GM19023 (cell line): Measurements from ENCODE around the gene EFCAB5.
"Not testable (repeated sequence)": the region's sequence is repeated elsewhere in the genome, so short reads cannot be mapped to it uniquely, and the experiment has no call there.

Experiments used
- ATAC-seq: cut with Tn5 transposase; IDR thresholded peaks from one replicate; pipeline ENCODE4 v1.9.1; 2021; ENCODE audit warnings: mild to moderate bottlenecking, moderate library complexity; ENCODE audit not compliant: unreplicated experiment

The EFCAB5 gene

DNA sequence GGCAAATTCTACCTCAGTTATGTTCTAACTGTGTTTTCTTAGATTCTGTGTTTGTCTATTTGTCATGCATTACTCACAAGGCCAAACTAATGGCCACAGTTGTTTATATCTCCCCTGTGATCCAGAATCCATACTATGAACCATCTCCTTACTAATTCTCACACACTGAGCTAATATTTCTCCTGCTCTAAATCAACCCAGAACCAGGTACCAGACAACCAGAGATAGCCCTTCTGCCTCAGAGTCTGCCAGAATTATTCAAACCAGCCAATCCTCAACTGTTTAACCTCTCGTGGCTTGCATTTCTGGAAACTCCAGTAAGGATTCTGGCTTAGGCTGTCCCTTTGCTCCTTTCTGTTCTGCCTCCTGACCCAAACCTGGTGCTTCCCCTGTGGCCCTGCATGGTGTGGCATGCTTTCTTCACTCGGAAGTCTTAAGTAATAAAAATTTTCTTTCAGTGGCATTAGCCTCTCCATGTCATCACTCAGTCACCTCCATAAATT is 59.4 kb downstream of the EFCAB5 start:
- no peak for ATAC-seq

DNA sequence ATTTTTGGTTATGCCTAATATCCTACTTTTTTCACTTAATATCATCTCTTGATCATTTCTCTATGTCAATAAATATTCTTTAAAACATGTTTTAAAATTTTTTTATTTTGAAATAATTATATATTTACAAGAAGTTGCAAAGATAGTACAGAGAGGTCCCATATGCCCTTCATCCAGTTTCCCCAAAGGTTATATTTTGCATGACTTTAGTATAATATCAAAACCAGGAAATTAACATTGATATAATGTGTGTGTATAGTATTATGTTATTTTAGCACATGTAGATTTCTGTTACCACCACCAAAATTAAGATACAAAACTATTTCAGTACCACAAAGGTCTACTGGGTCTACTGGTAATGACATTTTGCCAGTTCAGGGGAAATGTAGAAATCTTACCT is 60.7 kb downstream of the EFCAB5 start:
- ATAC-seq: no peak

DNA sequence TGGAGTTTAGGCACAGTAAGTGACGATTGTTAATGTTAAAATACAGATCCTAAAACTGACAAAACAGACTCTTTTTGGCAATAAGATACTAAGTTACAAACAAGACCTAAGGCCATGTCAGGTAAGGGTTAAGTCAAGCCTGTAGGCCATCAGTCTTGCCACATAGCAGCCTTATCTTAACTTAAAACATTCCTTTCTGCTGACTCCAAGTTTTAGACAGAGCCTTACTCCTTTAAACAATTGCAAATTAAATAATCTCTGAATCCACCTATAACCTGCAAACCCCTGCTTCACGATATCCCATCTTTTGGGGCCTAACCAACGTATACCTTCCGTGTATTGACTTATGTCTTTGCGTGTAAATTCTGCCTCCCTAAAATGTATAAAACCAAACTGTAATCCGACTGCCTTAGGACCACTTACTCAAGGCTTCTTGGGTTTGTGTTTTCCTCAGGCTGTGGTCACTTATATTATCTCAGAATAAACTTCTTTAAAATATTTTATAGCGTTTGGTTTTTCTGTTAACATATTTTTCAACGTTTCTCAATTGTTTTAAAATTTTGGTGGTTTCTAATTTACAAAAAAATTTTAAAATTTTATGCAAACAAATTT is 64.4 kb downstream of the EFCAB5 start:
- no peak for ATAC-seq

DNA sequence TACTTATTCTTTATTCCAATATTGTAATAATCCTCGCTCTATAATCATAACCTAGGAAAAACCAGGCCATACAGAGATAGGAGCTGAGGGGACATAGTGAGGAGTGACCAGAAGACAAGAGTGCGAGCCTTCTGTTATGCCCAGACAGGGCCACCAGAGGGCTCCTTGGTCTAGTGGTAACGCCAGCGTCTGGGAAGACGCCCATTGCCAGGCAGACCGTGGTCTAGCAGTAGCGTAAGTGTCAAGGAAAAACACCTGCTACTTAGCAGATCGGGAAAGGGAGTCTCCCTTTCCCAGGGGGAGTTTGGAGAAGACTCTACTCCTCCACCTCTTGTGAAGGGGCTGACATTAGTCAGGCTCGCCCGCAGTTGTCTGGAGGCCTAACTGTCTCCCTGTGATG is 70.5 kb downstream of the EFCAB5 start:
- ATAC-seq: not testable (repeated sequence)

DNA sequence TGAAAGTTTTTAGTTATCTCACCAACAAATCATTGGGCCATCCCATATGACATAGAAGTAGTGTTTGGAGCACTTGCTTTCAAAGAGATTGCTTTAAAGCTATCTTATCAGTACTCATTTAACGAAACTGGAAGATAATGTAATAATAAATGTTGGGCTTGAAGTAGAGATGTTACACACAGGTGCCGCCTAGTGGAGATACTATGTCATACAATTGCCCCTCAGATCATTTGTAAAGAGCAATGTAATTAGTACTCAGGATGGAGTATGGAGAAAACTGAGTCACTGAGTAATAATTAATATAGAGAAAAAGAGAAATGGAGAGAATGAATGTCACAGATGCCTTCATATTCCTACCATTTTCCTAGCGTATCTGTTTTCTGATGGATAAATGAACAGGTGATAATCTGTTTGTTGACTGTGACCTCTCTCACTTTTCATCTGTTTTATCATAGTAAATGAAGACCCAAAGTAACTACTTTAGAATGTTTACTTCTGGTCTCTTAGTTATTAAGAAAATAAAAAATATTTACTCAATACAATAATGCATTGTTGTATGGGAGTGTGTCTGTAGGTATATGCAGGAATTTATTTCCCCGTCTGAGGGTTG is 80.4 kb downstream of the EFCAB5 start:
- ATAC-seq: no peak

DNA sequence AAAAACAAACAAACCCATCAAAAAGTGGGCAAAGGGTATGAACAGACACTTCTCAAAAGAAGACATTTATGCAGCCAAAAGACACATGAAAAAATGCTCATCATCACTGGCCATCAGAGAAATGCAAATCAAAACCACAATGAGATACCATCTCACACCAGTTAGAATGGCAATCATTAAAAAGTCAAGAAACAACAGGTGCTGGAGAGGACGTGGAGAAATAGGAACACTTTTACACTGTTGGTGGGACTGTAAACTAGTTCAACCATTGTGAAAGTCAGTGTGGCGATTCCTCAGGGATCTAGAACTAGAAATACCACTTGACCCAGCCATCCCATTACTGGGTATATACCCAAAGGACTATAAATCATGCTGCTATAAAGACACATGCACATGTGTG is 83.9 kb downstream of the EFCAB5 start:
- not testable (repeated sequence) for ATAC-seq

DNA sequence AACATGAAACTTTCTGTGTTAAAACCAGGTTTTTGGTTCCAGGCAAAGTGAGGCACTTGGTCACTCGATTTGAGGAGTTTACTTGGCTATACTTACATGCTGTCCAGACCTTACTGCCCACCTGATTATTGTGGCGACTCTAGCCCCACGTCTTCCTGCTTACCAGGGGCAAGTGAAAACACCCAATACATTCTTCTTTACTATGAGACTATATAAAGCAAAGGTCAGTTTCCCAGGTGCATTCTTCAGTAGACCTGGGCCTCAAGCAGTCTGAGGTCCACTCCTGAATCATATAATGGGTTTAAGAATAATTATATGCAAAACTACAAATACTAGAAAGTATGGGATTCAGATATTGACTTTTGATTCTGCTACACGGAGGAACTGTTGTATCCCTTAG is 86.2 kb downstream of the EFCAB5 start:
- ATAC-seq: no peak

DNA sequence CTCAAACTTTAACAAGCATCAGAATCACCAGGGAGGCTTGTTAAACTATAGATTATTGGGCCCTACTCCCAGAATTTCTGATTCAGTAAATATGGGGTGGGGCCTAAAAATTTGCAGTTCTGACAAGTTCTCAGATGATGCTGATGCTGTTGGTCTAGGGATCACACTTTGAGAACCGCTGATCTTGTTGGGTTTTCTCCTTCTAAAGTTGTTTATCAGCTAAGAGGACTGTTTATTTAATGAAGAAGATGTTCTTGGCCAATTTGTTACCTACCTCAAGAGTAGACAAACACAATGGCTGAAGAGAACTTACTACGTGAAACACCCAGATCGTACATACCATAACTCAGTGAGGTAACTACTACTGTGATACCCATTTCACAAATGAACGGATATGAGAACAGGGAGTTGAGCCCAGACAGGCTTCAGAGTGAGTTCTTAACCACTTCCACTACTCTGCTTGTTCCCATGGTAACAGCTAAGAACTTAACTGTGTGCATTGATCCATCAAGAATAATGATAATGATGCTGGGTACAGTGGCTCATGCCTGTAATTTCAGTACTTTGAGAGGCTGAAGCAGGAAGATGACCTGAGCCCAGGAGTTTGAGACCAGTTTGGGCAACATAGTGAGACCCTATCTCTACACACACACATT is 89.9 kb downstream of the EFCAB5 start:
- no peak for ATAC-seq

DNA sequence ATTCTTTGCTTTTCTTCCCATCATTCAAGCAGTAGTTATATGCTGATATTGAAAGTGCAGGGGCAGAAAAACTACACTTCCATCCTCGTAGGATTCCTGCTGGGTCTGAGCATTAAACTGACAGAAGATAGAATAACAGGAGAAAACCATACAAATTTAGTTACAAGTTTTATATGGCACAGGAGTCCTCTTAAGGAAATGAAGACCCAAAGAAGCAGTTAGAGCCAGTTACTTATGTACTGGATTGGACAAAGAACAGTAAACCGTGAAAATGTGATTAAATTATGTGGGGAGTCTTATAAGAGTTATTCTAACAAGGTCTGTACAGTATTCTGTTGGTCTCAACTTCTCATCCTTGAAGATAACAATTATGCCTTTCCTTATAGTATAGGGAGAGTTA is 93.9 kb downstream of the EFCAB5 start:
- ATAC-seq: no peak

DNA sequence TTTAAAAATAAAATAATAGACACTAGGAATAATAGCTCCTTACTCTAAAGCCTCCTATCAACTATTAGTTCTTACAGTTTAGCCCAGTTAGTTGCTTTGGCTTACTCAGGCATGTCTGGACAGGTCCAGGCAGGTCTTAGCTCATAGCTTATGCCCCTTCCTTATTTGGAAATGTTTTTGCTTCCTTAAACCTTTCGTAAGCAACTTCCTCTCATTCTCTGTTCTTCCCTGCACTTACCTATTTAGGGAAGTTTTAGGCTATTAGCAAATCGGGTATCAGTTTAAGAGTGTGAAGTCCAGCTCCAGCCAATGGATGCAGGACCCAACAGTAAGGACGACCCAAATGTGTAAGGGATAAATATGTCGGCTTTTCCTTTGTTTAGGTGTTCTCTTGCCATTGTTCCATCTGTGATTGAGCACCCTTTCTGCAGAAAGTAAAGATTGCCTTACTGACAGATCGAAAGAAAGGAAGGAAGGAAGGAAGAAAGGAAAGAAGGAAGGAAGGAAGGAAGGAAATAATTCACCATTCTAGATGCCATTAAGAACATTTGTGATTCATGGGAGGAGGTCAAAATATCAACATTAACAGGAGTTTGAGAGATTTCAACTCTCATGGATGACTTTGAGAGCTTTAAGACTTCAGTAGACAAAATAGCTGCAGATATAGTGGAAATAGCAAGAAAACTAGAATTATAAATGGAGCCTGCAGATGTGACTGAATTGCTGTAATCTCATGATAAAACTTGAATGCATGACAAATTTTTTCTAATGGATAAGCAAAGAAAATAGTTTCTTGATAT is 99.5 kb downstream of the EFCAB5 start:
- not testable (repeated sequence) for ATAC-seq

DNA sequence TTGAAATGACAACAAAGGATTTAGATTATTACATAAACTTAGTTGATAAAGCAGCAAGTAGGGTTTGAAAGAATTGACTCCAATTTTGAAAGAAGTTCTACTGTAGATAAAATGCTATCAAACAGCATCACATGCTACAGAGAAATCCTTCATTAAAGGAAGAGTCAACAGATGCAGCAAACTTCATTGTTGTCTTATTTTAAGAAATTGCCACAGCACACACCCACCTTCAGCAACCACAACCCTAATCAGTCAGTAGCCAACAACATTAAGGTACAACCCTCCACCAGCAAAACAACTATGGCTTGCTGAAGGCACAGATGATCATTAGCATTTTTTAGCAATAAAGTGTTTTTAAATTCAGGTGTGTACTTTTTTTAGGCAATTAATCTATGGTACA is 100.1 kb downstream of the EFCAB5 start:
- ATAC-seq: no peak

DNA sequence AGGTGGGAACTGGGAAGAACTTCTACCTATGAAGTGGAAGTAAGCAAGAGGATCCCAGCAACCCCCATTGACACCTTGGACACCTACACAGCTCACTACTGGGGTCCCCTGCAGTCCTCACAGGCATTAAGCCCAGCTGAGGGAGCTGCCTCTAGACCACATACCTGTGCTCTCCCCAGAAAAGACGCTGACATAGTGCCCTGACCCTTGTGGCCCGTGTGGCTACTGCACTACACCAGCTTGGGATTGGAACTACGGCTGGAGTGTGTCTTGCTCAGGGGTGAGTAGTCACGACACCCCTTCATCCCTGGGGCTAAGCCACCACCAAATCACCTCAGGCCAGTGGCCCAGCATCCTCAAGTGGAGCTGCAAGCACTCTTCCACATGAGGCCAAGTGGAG is 120.9 kb downstream of the EFCAB5 start:
- ATAC-seq: no peak

DNA sequence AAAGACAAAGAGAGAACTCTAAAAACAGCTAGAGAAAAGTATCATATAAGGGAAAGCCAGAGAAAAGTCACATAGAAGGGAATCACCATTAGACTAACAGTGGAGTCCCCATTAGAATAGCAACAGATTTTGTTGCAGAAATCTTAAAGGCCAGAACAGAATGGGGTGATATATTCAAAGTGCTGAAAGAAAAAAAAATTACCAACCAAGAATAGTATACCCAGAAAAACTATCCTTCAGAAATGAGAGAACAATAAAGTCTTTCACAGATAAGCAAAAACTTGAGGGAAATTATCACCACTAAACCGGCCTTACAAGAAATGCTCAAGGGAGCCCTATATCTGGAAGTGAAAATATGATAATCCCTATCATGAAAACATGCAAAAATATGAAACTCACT is 123.3 kb downstream of the EFCAB5 start:
- no peak for ATAC-seq

DNA sequence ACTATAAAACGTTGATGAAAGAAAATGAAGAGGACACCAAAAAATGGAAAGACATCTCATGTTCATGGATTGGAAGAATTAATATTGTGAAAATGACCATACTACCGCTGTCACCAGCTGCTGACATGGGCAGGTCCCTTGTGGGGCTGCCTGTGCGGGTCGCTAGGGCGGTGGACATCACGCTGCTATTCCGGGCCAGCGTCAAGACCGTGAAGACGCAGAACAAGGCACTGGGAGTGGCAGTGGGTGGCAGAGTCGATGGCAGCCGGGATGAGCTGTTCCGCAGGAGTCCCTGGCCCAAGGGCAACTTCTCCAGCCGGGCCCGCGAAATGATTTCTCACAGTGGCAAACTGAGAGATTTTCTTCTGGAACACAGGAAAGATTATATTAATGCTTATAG is 127.0 kb downstream of the EFCAB5 start:
- no peak for ATAC-seq

DNA sequence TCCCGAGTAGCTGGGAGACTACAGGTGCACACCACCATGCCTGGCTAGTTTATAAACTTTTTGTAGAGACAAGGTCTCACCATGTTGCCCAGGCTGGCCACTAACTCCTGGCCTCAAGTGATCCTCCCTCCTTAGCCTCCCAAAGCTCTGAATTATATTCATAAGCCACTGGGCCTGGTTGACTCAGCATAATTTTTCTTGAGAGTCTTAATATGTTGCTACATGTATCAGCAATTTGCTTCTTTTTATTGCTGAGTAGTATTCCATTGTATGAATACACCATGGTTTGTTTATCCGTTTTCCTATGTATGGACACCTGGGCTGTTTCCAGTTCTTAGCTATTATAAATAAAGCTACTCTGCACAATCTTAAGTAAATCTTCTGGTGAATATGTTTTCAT is 132.8 kb downstream of the EFCAB5 start:
- ATAC-seq: no peak

DNA sequence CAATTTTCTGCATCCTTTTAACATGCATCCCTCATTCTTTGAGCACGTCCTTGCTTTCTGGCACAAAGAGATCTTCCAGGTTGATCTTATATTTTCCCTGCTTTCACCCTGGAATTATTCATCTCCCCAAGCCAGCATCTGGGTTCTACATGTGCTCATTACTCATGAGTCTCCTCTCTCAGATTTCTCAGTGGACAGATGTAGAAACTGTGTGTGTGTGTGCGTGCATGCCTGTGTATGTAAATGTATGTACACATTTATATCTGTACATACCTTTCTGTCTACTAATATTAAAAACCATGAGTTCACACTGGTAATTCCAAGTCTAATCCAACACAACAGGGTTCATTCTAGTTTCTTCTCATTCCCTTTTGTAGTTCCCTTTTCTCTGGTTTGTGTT is 133.3 kb downstream of the EFCAB5 start:
- no peak for ATAC-seq

DNA sequence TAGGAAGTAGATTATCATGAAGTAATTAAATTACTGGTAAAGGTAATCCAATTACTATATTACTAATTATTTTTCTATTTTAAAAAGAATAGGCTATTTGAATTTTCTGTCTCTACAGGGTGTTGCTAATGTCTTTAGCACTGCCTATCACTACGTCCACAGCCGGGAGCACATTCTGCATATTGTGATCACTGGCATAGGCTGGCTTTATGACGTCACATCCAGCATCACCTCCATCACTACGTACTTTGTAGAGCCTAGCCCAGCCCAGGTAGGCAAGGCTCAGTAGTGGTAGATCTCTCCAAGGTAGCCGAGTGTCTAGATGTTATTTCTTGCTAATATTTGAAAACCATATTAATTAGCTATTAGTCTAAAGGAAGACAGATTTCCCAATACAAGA is 141.3 kb downstream of the EFCAB5 start:
- ATAC-seq: no peak

DNA sequence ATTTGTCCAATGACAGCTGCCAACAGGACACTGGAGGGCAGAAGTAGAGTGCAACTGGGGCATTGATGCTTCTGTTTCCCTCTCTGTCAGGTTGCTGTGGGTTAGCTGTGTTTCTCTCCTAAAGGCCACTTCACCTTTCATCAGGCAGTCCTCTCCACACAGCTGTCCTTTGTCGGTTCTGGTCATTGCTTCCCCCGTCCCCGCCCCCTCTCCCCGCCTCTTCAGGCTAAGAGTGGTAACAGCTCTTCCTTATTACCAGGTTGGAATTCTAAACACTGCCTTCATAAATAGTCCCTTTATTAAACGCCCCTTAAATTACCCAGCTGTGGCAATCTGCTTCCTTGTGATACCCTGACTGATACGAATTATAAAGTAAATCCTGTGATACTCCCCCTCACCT is 143.4 kb downstream of the EFCAB5 start:
- ATAC-seq: no peak

DNA sequence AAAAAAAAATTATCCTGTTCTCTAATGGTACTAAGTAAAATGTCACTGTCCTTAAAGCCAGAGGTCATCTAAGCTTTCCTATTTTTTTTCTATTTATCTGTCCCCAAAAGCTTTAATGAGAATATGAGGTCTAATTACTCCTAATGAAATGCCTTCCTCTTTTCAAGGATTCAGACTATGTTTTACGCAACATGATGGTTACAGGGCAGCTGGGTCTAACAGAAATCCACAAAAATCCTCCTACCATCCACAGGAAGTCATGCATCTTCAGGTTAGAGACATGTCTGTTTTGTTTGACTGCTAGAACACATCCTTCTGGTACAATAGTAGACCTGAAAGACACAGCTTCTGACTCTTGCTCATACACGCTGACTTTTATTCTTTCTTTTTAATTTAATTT is 145.5 kb downstream of the EFCAB5 start:
- no peak for ATAC-seq

DNA sequence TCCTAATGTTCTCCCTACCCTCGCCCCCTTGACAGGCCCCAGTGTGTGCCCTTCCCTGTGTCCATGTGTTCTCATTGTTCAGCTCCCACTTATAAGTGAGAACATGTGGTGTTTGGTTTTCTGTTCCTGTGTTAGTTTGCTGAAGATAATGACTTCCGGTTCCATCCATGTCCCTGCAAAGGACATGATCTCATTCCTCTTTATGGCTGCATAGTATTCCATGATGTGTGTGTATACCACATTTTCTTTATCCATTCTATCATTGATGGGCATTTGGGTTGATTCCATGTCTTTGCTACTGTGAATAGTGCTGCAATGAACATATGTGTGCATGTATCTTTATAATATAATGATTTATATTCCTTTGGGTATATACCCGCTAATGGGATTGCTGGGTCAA is 146.0 kb downstream of the EFCAB5 start:
- not testable (repeated sequence) for ATAC-seq

DNA sequence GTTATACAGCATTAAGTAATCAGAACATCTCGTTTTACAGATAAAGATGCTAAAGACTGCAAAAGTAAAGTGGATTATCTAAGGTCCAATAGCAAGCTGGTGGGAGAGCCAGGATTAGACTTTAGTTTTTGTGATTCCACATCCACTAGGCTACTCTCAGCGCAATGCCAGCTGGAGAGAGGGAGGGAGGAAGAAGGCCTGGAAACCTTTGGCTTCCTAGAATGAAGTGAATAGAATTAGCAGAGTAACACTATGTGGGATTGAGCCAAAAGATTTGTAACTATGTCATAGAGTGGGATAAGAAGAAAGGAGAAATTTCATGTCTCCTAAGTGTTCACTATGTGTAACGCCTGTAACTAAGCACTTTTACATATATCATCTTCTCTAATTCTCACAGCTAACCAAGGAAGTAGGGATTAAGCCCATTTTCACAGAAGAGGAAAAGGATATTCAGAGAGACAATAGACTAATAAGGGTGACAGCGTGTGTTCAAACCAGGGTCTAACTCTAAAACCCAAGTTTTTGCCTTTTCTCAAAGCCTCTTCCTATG is 149.8 kb downstream of the EFCAB5 start:
- ATAC-seq: no peak
